Gastrocnemius medialis (tissue), 4 donors: ENCODE measurements around the gene PLET1. TPM values are rescaled to one million over a fixed set of nuclear protein-coding genes. Genes with fewer than 3 reads are reported as not detected.
A peak's percentile ranks its signal among the peaks of the same experiment; 100 is the strongest.

Experiments
- ATAC-seq, 2 donors: fragments of 150-250 bp; one replicate each; pipeline ENCODE4 v1.9.1; 2016
- DNase-seq, 2 donors: peaks; one replicate each; pipeline ENCODE4 v3.0.0-alpha.2; 2019
- H3K27ac ChIP-seq, 4 donors: fragments of 200-600 bp; sonication (generic); 1 replicate in 1 of 4; 2 replicates in 3 of 4; pipeline ENCODE4 v1.5.1; 2016 to 2018; ENCODE audit warnings: mild to moderate bottlenecking in 2 of 4, moderate library complexity in 1 of 4
- H3K27me3 ChIP-seq, 3 donors: fragments of 200-600 bp; sonication (generic) in 2 of 3; 1 replicate in 1 of 3; 2 replicates in 2 of 3; pipeline versions ENCODE4 v1.5.1 to v1.6.0; 2016 to 2019; ENCODE audit warnings: mild to moderate bottlenecking in 1 of 3, moderate library complexity in 1 of 3
- H3K36me3 ChIP-seq, 2 donors: fragments of 200-600 bp; sonication (generic) in 1 of 2; one replicate each; pipeline ENCODE4 v1.5.1; 2017 to 2018
- H3K4me1 ChIP-seq, 2 donors: fragments of 200-600 bp; sonication (generic) in 1 of 2; one replicate each; pipeline ENCODE4 v1.5.1; 2016 to 2017; ENCODE audit warnings: mild to moderate bottlenecking in 2 of 2
- H3K4me3 ChIP-seq, 4 donors: fragments of 200-600 bp; sonication (generic) in 3 of 4; 1 replicate in 1 of 4; 2 replicates in 3 of 4; pipeline ENCODE4 v1.5.1; 2016 to 2019; ENCODE audit warnings: mild to moderate bottlenecking in 2 of 4
- H3K9me3 ChIP-seq, 3 donors: fragments of 200-600 bp; sonication (generic) in 2 of 3; 1 replicate in 1 of 3; 2 replicates in 2 of 3; pipeline ENCODE4 v1.5.1; 2016 to 2019
- CTCF ChIP-seq, 5 experiments: fragments of 450-650 bp in 3 of 5; fragments of 200-600 bp in 2 of 5; sonication (generic) in 2 of 5; IDR thresholded peaks in 4 of 5; conservative IDR thresholded peaks in 1 of 5; 1 replicate in 4 of 5; 2 replicates in 1 of 5; pipeline ENCODE4 v1.5.1; 2016 to 2019; ENCODE audit warnings: antibody characterized with exemption in 5 of 5, mild to moderate bottlenecking in 3 of 5, moderate library complexity in 3 of 5
- POLR2A ChIP-seq, 2 donors: fragments of 450-650 bp; IDR thresholded peaks; one replicate each; pipeline ENCODE4 v1.6.1; 2017; ENCODE audit warnings: antibody characterized with exemption in 2 of 2, mild to moderate bottlenecking in 2 of 2, moderate library complexity in 2 of 2
- in situ Hi-C, 4 donors: fragments of 200-750 bp; cut with MboI; loops; one replicate each; pipeline versions ENCODE4 v1.15.0 to v1.8.0; 2017; ENCODE audit warnings: low sequenced_read_pairs in 4 of 4
- intact Hi-C: fragments of 100-400 bp; cut with DNase I; formaldehyde crosslinking; loops from one replicate; pipeline ENCODE4 v1.15.1; 2023; ENCODE audit warnings: low total_unique reads
- total RNA-seq, 4 donors: library from RNA; depleted of rRNA; stranded (reverse); fragments of >200 nt; gene quantifications; one replicate each; pipeline versions ENCODE4 v1.1.0 to v1.2.3, GENCODE V29; 2016

The PLET1 gene
- total RNA-seq, 4 donors from 2014 or later, result not detected

- intact Hi-C loops (no loop called here), in situ Hi-C loops (no loop called here)
- no peaks in the 10 kb centered on the region for H3K36me3 ChIP-seq
- no peaks in the 10 kb centered on the region for H3K27me3 ChIP-seq
- no peak for DNase-seq
- H3K27ac ChIP-seq, result no peak overlapping the region
- no peak for ATAC-seq
- no peak for TF ChIP-seq CTCF (IDR thresholded peaks at IDR 0.05 in 4 of 5, conservative IDR thresholded peaks at IDR 0.05 in 1 of 5)
- TF ChIP-seq POLR2A (IDR thresholded peaks at IDR 0.05), result no peak
- H3K9me3 ChIP-seq, result no peaks in the 10 kb centered on the region
- no peak overlapping the region for H3K4me3 ChIP-seq
- peaks cover 0 to 9% of the 10 kb centered on the region in 2 donors for H3K4me1 ChIP-seq
Measured at GRCh38 chr11:112249871-112250610, 10.6 kb downstream of the PLET1 start.

GRCh38 chr11:112248201-112248600 lies 12.5 kb downstream of the PLET1 start:
- Histone ChIP-seq H3K9me3 (no peaks in the 10 kb centered on the region), H3K4me1 (peaks cover 0 to 9% of the 10 kb centered on the region in 2 donors), H3K27me3 (no peaks in the 10 kb centered on the region), H3K36me3 (no peaks in the 10 kb centered on the region), H3K4me3 (no peak overlapping the region), H3K27ac (no peak overlapping the region)
- DNase-seq (no peak), ATAC-seq (no peak)
- in situ Hi-C loops, result no loop called here
- no peak for TF ChIP-seq CTCF (IDR thresholded peaks at IDR 0.05 in 4 of 5, conservative IDR thresholded peaks at IDR 0.05 in 1 of 5)
- TF ChIP-seq POLR2A (IDR thresholded peaks at IDR 0.05), result no peak
- intact Hi-C loops, result no loop called here

- TF ChIP-seq CTCF (IDR thresholded peaks at IDR 0.05 in 4 of 5, conservative IDR thresholded peaks at IDR 0.05 in 1 of 5), result no peak
- no peak for TF ChIP-seq POLR2A (IDR thresholded peaks at IDR 0.05)
- DNase-seq (no peak), ATAC-seq (peak in 1 of 2 donors; percentile 33)
- in situ Hi-C loops, result no loop called here
- Histone ChIP-seq H3K9me3 (no peaks in the 10 kb centered on the region), H3K27me3 (no peaks in the 10 kb centered on the region), H3K4me1 (peaks cover 0 to 9% of the 10 kb centered on the region in 2 donors), H3K36me3 (no peaks in the 10 kb centered on the region), H3K27ac (no peak overlapping the region), H3K4me3 (no peak overlapping the region)
- intact Hi-C loops, result no loop called here
Measured at GRCh38 chr11:112247201-112247600, 13.5 kb downstream of the PLET1 start.

GRCh38 chr11:112241486-112241885 lies 19.2 kb downstream of the PLET1 start:
- Histone ChIP-seq H3K27me3 (no peaks in the 10 kb centered on the region), H3K4me1 (no peaks in the 10 kb centered on the region), H3K4me3 (no peak overlapping the region), H3K36me3 (peaks cover 0 to 21% of the 10 kb centered on the region in 2 donors), H3K27ac (no peak overlapping the region), H3K9me3 (no peaks in the 10 kb centered on the region)
- intact Hi-C loops, result no loop called here
- in situ Hi-C loops, result no loop called here
- ATAC-seq (peak in 1 of 2 donors; percentile 42), DNase-seq (no peak)
- TF ChIP-seq CTCF (IDR thresholded peaks at IDR 0.05 in 4 of 5, conservative IDR thresholded peaks at IDR 0.05 in 1 of 5) (no peak), POLR2A (IDR thresholded peaks at IDR 0.05) (no peak)
